Caki2 (cell line): ENCODE data around the gene CRNKL1. TPM values are rescaled to one million over a fixed set of nuclear protein-coding genes. Genes with fewer than 3 reads are reported as not detected.

Experiments
- DNase-seq: peaks from one replicate; pipeline ENCODE4 v3.0.0-alpha.2; 2015; ENCODE audit warnings: low read depth
- in situ Hi-C: cut with HindIII; loops from 2 replicates; pipeline ENCODE4 v1.10.0; 2016; ENCODE audit warnings: low sequenced_read_pairs, low pct_unique_long_range_greater_than_20kb, mixed read lengths
- total RNA-seq: library from RNA; depleted of rRNA; stranded (reverse); fragments of >200 nt; shearing (Covaris generic); gene quantifications from 2 replicates; pipeline ENCODE4 v1.2.3, GENCODE V29; 2014; ENCODE audit warnings: low replicate concordance; rRNA removed

CRNKL1 gene
- total RNA-seq, 1 experiment from 2014 or later: 20.1 TPM

DNA sequence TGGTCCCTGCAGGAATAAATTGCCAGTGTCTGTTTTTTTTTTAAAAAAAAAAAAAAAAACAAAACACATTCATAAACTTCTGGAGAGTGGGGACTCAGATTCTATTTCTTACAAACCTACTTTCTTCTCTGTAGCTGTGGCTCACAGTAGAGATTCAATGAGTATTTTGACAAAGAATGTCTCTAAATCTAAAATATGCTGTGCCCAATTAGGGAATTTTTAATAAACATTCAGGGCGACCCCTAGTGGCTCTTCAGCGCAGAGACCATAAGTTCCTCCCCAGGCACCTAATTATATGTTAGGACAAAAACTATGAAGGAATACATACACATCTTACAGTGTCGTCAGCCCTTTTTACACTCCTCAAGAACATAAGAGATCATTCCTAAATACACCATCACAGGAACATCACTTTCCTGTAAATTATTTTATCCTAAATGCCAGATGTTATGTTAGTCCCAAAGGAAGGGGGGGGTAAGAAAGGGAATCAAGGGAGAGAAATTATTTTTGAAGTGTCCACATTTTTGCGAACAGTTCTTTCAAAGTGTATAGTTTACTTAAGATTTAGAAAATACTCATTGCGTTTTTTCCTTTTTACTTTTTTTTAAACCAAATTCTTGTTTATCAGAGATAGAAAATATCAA is 56.9 kb downstream of the CRNKL1 start:
- in situ Hi-C loops: loop anchor here (25.0 kb wide), 2 partner anchors 108 to 208 kb away; no protein-coding TSS in a partner anchor
- no peak for DNase-seq

DNA sequence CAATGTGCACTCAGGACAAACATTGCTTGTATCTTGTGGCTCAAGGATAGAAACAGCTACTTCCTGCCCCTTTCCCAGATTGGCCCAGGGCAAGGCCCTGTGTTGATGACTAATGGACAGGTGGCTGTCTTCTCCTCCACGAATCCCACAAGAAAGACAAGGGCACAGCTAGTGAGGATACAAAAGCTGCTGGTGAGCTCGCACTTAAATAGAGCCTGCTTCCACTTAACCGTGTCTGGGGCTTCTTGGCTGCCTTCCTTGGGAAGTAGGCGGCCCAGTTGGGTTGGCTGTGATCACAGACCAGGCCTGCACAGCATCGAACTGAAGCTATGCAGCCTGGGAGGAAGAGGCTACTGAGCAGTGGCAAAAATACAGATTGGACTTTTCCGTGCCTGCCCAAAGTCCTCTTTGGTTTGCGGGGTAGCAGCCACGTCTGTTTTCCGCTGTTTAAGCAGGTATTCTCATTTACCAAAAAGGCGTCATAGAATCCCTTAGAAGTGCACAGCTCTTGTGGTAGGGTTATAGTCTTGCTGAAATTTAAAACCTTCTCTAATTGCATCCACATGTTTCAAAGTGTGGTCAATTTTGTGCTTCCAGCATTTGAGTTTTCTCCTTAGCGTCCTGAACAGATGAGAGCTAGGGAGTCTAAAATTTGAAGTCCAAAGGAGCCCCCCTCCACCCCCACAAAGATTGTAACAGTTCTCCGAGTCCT is 58.2 kb downstream of the CRNKL1 start:
- peak; percentile 57 for DNase-seq
- in situ Hi-C loops: loop anchor here (25.0 kb wide), 2 partner anchors 107 to 207 kb away; no protein-coding TSS in a partner anchor

DNA sequence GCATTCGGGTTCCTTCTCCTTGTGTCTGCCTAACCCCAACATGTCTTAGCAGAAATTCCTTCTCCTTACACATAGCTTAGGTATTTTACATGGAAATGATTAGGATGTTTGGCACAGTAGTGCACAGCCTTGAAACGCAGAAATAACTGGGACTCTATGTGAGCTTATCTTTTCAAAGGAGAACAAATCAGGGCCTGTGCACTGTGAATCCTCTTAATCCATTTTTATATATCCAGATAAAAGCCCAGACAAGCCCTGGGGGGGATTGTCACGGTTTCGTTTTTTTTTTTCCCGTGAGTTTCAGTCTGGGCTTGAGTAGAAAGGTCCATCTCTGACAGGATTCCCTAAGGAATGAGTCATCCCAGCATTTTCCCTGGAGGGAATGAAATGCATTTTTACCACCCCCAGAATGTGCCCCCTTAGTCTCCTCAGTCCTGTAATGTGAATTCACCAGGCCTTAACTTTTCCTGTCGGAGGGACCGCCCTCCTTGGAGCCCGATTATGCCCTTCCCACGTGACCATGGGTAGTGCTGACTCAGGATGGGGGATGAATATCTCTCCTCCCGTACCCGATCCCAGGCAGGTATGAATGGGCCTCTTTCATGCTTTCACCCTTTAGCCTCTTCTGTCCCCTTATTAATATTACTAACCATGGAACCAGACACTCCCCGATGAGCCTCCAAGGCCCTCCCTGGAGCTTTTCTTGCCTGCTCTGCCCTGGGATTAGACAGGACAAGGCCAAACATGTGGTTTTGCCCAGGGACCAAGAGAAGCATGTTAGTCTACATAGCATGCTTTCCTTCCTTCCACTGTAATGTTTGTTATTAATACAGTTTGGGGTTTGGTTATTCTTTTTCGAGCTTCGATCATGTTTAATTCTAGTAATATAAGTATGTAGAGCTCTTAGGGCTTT is 59.0 kb downstream of the CRNKL1 start:
- DNase-seq: peak; percentile 91
- in situ Hi-C loops: loop anchor here (25.0 kb wide), 2 partner anchors 106 to 206 kb away; no protein-coding TSS in a partner anchor

DNA sequence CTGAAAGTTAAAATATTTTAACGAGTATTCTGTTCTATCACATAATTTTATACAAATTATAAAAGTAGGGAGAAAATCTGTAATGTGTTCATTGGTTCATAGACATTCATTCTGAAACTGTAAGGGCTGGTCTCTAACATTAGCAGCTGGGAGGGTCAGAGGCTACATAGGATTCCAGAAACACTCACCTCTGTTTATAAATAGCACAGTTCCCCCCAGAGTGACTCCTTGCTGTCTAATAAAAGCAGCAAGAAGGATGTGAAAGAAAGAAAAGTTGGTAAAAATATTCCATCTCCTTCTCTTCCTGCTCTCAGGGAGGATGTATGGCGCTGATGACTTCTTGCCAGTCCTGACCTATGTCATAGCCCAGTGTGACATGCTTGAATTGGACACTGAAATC is 60.4 kb downstream of the CRNKL1 start:
- DNase-seq: no peak
- in situ Hi-C loops: loop anchor here (25.0 kb wide), 2 partner anchors 105 to 205 kb away; no protein-coding TSS in a partner anchor

DNA sequence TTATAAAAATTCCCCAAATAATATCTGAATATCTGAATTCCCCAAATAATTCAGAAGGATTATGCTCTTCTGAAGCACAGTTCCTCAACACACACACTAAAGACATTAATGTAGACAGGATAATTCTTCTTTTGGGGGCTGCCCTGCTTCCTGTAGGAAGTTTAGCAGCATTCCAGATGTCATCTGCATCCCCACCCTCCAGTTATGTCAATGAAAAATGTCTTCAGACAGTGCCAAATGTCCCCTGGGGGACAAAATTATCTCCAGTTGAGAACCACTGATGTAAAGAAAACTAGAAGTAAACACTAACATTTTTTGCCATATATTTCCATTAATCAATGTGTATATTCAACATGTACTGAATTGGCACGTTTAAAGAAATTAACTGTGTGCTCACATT is 61.0 kb downstream of the CRNKL1 start:
- in situ Hi-C loops: loop anchor here (25.0 kb wide), 2 partner anchors 104 to 204 kb away; no protein-coding TSS in a partner anchor
- no peak for DNase-seq

DNA sequence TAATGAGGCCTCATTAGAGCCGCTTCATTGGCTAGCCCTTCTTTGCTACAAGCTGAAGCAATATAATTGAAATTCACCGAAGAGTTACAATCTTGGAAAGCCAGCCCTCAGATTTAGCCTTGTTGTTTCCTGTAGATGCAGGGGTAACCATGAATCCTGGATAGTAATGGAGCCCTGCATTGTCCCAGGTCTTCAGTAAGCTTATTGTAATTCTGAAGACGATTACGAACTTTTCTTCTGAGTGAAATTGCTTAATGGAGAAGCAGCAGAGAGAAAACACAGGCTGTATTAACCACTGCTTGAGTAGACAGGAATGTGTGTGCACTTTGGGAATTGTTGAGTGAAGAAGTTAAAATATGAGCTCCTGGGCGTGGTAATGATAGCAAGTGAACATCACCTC is 61.4 kb downstream of the CRNKL1 start:
- in situ Hi-C loops: loop anchor here (25.0 kb wide), 2 partner anchors 104 to 204 kb away; no protein-coding TSS in a partner anchor
- DNase-seq: no peak

DNA sequence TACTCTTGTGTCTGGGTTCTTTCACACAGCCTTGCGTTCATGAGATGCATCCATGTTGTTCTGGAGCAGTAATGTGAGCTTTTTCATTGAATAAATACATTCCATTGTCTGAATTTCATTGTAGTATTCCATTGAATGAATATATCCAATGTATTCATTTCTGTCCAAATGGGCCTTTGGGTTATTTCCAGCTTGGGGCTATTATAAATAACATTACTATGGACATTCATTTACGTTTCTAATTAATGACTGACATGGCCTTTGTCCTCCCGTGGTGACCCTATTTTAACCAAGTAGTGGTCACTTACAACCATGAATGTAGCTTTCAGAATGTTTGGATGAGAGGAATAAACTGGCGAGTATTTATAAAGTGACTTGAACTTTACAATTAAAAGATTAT is 65.2 kb downstream of the CRNKL1 start:
- in situ Hi-C loops: loop anchor here (25.0 kb wide), 2 partner anchors 100 to 200 kb away; no protein-coding TSS in a partner anchor
- DNase-seq: no peak

DNA sequence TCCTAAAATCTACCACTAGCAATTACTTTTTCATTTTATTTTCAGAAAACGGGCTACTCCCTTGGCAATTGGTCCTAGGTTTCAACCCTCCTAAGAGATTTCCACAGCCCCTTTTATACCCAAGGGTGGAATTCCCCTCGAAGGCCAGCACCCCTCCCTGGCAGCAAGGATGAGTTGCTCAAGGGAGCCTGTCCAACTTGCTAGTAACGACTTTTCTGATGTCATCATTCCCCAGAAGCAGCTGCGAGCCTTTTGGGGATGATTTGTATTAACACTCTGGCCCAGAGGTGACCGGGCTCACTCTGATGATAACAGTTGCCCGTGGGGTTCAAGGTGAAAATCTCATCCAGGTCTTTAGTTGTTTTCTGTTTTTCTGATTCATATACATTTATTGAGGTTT is 65.8 kb downstream of the CRNKL1 start:
- in situ Hi-C loops: loop anchor here (25.0 kb wide), 2 partner anchors 99 to 199 kb away; no protein-coding TSS in a partner anchor
- DNase-seq: no peak

Other genes with a start within 250 kb of the CRNKL1 start
- gene NAA20, start 35.1 kb downstream of the CRNKL1 start, total RNA-seq: 93.9 and 117 TPM in 2 replicates
- 0.07 and 0.14 TPM in 2 replicates for gene CFAP61, start 66 bp upstream of the CRNKL1 start, total RNA-seq